ENCODE measurements around the gene ANTXR2.

DNA sequence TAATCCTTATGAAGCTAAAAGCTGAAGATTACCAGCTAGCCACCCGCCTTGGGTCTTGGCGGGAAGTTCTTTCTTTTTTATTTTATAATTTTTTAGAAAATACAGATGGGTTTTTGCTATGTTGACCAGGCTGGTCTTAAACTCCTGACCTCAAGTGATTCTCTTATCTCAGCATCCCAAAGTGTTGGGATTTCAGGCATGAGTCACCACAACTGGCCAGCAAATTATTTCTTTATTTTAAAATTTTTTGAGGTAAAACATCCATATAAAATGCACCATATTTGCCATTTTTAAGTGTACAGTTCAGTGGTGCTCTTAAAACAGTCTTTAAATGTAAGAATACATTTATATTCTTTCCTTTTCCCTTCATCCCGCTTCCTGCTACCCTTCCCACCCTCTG lies 40.6 kb upstream of the ANTXR2 start:
- TF ChIP-seq CTCF (IDR thresholded peaks at IDR 0.05) (no peak), POLR2A (IDR thresholded peaks at IDR 0.05) (no peak)

Measured in lower leg skin (tissue), 3 donors.